HG03064 (cell line): ENCODE results near the gene TM4SF18.

ENCODE experiments used
- ATAC-seq: cut with Tn5 transposase; IDR thresholded peaks from one replicate; pipeline ENCODE4 v1.9.1; 2021; ENCODE audit warnings: low read depth; ENCODE audit not compliant: unreplicated experiment

The TM4SF18 gene

DNA sequence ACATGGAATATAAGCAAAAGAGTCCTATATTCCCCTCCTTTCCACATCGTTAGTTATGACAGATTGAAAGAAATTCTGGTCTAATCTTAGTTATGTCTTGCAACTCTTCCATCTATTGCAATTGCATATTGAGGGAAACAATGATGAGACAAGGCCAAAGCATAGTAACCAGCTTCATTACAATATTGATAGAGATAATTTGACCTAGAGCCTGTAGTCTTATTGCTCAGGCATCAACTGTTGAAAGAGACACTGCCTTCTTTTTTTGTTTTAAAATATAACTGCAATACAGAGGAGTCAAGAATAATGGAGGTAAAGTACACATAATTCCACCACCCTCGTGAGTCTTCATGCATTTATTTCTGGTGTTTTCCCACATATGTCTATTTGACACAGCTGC, 2.0 kb downstream of the TM4SF18 start:
- ATAC-seq, result no peak

DNA sequence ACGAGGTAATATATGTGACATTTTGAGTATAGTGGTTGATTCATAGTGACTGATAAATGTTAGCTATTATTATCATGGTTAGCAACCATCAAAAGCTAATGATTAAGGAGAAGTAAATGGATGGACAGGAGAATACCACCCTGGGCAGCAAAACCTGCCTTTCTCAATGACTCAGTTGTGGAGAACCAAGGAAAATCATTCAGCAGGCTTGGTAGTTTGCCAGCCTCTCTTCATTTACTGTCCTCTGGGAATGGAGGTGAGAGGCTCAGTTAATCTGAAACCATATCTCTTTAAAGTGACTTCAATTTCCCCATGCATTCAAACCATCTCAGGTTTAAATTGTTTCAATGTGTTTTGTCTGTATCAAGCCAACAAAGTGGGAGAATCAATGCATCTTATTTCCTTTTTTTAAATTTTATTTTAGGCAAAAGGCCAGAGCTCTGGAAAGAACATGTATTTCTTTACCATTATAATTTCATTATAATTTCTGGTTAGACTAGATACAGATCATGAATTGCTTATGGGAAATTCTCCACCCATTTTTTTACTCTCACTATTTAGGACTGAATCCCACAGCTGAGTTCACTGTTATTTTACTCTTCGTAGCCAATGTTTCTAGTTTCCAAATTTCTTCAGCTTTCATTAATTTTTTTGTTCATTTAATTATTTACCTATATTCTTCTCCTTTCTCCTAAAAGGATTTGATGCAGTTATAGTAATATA, 2.7 kb downstream of the TM4SF18 start:
- no peak for ATAC-seq

DNA sequence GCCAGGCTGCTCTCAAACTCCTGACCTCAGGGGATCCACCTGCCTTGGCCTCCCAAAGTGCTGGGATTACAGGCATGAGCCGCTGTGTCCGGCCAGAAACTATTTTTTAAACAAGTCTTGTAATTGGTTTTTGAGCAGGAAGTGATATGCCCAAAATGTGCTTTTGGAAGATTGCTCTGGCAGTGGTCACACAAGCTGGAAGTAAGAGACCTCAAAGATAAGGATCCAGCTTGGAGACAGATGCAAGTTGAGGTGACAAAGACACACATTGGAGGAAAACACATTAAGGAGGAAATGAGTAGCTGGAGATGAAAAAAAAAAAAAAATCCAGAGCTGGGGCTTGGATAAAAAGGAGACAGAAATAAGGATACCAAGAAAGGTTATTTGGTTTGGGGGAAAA, 6.3 kb downstream of the TM4SF18 start:
- ATAC-seq, result no peak

DNA sequence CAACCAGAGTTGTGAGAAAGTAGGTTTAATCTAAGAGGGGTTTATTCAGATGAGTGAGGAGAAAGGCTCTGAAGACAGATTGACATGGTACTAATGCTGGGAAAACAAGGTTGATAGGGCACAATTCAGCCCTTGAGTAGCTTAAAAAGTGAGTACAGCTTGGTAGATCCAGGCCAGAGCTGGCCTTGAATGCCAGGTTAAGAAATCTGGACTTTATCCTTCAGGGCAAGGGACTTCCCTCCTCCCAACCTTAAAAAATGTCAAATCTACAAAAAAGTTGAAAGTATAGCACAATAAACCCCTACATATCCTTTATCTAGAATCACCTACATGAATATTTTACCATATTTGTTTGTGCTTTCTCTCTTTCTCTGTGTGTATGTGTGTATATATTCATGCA, 7.9 kb downstream of the TM4SF18 start:
- no peak for ATAC-seq

DNA sequence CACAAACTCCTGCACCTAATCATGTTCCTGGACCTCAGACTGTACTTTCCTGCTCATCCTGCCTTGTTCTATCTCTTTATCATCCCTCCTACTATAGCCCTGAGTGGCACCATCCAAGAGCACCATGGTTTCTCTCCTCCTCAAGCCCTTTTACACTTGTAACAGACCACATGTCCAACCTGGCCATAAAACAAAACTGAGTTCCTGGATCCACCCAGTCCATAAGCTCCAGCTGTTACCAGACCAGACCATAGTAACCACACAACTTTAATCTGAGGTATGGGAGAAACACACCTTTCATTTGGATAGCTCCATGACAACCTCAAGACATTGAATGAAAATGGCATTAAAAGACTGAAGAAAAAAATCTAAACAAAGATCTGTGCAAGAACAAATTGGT, 9.1 kb downstream of the TM4SF18 start:
- ATAC-seq, result no peak

DNA sequence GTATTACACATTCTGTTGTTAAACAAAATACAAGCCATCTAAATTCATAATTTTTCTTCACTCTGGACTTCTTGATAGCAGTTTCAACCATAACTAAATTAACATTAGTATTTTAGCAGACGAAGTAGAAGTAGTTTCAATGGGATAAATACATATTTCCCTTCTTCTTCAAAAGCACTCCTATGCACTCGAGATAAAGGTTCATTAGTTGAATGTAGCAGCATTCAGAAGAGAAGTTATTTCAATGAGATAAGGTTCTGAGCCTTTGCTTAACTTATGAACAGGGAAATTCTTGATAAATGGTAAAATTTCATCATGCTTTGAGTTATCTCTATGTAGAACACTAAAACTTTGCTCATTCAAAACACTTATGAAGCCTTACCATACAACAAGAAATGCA, 11.8 kb downstream of the TM4SF18 start:
- no peak for ATAC-seq

DNA sequence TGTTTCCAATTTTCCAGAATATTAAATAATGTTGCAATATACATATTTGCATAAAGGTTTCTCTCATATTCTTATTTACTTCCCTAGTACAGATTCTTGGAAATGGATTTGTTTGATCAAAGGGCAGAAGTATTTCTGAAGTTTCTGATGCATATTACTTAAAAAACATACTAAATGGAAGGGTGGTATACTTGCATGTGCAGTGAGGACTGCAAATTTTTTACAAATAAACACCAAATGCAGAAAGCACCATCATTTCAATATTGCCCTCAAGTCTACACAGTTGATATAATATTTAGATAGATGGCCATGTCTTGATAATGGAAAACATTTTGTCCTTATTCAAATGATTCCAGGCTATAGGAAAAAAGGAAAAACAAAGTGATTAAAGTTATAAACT, 12.3 kb downstream of the TM4SF18 start:
- ATAC-seq, result no peak

DNA sequence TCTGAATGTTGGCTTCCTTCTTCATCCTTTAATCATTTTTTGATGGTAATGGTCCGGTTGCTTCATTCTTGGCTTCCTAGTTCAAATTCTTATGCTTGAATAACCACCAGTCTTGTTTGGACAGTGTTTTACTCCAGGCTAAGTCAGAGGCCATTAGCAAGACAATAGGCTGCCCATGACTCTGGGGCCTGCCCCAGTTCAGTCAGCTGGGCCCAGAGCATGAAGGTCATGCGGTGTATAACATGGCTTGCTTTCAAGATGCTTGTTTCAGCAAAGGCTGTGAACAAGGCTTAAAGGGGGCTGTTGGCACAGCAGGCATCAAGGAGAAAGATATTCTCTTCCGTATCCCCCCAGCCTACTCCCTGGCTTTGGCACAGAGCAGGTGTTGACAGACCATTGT, 13.7 kb downstream of the TM4SF18 start:
- no peak for ATAC-seq

DNA sequence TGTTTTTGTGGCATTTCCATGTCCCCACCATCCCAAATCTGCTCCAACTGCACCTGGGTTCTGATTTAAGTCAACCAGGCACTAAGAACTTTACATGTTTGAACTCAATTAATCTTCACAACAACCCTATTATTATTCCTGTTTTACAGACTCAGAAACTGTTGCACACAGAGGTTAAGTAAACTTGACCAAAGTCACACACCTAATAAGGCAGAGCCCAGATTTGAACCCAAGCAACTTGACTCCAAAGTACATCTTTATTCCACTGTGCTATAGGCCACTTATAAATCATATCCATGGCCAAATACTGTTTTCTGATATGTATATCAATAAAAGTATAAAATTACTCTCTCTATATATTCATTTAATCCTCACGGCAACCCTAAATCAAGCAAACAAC, 16.4 kb downstream of the TM4SF18 start:
- ATAC-seq, result no peak

DNA sequence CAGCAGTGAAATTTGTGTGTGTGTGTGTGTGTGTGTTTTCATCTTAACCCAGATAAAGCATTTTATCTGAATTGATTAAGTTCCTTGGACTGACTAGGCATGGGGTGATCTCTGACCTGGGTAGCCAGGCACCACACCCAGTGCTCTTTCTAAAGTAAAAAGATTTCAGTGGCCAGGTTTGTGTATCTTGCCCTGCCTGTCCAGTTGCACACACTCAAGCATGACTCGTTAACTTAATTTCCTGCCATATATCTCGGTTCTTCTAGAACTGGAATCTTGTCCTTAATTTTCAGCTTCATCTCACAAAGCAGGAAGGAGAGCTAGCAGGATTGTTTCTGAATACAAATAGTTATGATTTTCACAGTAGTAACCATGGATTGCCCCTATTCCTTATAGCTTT, 17.0 kb downstream of the TM4SF18 start:
- no peak for ATAC-seq

DNA sequence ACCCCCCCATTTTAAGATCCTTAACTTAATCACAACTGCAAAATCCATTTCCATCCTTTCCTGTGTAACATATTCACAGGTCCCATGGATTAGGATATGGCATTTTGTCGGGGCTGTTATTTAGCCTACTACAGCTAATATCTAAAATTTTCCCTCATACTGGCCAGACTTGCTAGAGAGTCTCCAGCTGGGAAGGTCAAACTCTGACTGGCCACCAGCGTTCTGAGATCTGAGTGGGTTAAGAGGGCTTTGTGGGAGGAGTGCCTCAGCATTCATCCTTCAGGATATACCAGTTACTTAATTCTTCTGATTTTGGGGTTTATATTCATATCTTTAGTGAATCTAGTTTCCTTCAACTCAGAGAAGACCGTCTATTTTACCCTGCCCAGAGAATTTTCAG, 17.7 kb downstream of the TM4SF18 start:
- ATAC-seq, result no peak

DNA sequence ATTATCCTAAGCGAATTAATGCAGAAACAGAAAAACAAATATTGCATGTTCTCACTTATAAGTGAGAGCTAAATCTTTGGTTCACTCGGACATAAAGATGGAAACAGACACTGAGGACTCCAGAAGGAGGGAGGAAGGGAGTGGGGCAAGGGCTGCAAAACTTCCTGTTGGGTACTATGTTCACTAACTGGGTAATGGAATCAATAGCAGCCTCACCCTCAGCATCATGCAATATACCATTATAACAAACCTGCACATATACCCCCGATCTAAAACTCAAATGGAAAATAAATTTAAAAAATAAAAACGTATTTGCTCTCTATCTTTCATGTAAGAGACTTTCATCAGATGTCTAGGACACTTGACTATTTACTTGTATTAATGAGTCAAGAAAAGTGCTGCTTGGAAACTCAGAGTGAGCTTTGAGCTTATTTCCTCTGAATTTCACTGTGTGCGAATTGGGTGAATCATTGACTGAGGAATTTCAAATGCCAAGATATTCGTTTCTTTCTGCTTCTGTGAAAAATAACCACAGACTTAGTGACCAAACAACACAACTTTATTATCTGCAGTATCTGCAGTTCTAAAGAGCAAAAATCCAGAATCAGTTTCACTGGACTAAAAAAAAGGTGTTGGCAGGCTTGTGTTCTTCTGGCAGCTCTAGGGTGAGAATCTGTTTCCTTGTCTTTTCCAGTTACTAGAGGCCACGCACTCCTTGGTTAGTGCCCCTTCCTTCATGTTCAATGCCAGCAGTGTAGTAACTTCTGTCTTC, 18.4 kb downstream of the TM4SF18 start:
- no peak for ATAC-seq

DNA sequence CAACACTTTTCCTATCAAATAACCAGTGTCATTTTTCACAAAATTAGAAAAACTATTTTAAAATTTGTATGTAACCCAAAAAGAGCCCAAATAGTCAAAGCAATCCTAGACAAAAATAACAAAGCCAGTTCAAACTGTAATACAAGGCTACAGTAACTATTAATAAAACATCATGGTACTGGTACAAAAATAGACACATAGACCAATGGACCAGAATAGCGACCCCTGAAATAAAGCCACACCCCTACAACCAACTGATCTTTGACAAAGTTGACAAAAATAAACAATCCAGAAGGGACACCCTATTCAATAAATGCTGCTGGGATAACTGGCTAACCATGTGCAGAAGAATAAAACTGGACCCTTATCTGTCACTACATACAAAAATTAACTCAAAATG, 19.9 kb downstream of the TM4SF18 start:
- no peak for ATAC-seq

DNA sequence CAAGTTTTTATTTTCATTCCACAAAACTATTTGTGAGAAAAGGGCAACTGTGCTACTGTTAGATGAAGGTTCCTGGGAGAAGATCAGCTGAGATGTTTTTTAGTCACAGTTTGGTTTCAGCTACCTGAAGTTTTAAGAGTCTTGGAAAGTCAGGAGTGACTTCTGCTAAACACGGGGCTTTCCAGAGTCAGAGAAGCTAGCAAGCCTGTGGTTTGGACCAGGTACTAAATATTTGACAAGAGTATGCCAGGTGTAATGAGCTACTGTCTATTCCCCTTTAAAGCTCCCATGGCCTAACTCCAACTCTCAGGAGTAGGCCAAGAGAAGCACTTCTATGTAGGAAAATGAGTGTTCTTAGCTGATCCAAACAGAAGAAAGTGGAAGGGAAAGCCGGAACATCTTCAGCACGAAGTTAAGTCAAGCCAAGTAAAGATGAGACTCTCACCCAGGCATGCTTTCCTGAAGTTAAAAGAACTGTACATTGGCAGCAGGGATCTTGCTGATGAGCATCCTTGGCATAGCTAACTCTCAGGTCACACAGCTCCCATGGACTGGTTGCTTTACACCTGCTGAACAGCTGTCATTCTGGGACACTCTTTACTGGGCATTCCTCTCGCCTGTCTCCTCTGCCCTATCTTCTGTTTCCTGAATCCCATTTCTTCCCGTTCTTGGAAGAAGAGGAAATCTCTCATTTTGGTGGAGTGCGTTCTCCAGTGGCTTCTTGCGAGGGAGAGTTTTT, 22.5 kb downstream of the TM4SF18 start:
- no peak for ATAC-seq

DNA sequence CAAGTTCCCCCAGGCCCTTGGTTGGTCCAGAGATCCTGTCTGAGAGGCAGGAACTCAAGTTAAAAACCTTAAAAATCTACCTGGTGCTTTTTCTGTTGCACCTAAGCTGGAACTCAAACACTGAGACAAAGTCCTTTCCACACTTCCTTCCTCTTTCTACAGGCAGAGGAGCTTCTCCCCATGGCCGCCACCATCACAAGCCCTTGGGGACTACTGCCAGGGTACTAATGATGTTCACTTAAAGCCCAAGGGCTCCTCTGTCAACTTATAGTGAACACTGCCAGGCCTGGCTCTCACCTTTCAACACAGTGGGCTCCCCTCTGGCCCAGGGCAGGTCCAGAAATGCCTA, 26.0 kb downstream of the TM4SF18 start:
- ATAC-seq, result no peak

DNA sequence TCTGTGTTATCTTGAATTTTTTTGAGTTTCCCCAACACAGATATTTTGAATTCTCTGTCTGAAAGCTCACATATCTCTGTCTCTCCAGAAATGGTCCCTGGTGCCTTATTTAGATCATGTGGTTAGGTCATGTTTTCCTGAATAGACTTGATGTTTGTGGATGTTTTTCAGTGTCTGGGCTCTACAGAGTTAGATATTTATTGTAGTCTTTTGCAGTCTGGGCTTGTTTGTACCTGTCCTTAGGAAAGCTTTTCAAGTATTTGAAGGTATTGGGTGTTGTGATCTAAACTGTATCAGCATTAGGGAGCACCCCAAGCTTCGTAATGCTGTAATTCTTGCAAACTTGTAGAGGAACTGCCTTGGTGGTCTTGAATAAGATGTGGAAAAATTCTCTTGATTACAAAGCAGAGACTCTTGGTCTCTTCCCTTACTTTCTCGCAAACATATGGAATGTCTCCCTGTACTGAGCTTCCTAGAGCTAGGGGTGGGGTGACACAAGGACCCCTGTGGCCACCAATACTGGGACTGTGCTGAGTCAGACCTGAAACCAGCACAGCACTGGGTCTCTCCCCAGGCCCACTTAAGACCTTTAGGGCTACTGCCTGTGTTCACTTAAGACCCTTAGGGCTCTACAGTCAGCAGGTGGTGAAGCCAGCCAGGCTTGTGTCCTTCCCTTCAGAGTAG, 26.5 kb downstream of the TM4SF18 start:
- ATAC-seq, result no peak

DNA sequence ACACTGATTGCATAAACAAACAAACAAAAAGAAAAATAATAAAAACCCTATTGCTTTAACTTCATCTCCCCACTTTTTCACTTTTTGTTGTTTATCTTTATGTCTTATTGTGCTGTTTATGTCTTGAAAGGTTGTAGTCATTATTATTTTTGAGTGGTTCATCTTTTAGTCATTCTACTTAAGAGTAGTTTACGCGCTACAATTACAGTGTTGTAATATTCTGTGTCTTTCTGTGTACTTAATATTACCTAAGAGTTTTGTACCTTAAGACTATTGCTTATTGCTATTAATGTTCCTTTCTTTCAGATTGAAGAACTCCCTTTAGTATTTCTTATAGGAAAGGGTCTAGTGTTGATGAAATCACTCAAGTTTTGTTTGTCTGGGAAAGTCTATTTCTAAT, 28.1 kb downstream of the TM4SF18 start:
- ATAC-seq, result no peak

DNA sequence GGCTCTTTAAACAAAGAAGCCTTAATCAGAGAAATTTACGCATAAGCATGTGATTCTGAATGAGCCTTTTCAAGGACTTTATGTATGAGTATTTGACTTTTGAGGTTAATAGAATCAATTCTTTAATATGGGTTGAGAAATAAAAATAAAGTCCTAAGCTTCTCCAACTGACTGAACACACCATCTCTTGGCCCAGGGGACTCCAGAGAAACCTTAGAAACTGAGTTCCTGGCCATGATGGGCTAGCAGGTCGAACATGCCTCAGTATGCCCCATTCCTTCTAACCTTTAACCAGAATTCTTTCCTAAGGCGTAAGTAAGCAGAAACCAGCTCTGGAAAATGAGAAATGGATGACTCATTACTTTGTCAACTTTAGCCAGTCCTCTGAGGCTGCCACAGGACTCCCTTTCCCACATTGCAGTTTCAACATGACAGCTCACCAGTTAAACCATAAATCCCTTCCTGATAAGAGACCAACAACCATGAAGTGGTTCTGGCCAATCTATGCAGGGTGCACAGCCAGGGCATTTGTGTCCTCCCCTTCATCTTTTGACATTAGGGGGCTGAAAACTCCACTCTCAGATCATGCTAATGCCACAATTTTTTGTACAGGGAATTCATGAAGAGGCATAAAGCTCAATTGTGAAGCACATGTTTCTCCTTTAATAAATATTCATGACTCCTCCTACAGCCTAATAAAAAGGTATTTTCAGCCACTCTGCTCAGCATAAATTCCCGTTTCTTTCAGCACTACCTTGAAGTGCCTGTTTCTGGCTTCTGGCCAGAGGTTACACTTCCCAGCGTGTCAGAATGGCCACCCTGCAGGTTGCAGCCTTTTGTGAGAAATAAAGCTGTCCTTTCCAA, 33.3 kb downstream of the TM4SF18 start:
- peak; percentile 65 for ATAC-seq

DNA sequence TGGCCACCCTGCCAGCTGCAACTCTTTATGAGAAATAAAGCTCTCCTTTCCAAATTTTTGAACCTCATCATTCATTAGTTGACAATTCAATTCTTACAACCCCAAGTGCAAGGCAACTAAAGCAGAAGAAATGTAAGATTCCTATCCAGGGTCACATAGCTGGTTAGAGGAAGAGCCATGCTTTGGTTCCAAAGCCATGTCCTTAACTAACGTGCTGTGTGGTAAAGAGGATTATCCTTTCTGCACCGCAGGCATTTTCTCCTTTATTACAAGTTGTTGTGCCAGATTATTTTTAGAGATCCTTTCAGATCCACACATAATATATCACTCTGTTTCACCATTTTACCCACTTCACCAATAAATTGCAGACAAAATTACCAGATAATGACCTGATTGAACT, 36.5 kb downstream of the TM4SF18 start:
- no peak for ATAC-seq

DNA sequence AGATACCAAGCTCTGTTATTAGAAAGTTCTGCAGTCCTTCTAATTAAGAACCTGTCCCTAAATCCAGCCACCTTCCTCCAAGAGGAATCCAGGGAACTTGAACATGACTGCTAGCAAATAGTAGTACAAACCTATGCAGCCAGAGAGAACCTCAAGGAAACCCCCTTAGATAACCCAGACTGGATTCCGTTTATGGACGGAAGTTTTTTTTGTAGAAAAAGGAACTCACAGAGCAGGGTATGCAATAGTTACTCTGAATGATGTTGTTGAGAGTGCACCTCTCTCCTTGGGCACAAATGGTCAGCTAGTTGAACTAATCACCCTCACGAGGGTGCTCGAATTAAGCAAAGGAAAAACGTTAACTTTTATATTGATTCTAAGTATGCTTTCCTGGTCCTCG, 40.8 kb downstream of the TM4SF18 start:
- no peak for ATAC-seq
